ENCODE measurements around the gene PDE10A.

DNA sequence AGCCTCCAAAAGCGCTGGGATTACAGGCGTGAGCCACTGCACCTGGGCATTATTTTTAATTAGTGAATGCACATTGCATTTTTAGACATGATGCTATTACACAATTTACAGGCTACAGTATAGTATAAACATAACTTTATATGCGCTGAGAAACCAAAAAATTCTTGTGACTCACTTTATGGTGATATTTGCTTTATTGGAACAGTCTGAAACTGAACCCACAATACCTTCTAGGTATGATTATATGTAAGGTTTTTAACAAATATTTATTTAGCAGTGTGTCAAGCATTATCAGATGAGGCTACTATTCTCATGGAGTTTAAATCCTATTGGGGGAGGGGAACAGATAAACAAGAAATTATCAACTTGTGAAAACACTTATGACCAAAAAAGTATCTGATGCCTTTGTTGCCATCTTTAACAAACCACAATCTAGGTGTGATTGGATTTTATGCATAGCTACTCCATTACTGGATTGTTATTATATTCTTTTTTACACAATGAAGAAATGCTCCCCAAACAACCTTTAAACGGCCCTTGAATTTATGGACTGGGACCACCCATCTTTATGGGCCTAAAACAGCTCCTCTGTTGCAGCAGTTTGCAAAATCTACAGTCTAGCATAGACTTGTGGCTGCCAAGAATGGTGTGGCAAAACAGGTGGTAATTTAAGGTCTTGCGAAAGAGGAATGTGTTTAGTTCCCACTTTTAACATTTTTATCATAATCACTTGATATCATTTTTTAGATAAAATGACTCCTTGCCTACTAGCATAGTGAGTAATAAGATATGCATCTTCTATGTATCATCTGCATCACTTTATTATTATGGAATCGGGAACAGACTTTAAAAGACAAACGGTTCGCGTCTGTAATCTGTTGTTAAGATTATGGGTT is 194.5 kb downstream of the PDE10A start:
- TF ChIP-seq ZNF274 (IDR thresholded peaks at IDR 0.05; ENCODE audit: low read depth, low read length) (no peak), SUZ12 (IDR thresholded peaks at IDR 0.05; ENCODE audit: extremely low read depth, insufficient read depth, insufficient read length) (no peak)

Measured in NT2/D1 (cell line).